Measurements from ENCODE around the gene GPR85. TPM values are rescaled to one million over a fixed set of nuclear protein-coding genes. Genes with fewer than 3 reads are reported as not detected.

GPR85 gene
- total RNA-seq, 1 experiment from 2014 or later = not detected

DNA sequence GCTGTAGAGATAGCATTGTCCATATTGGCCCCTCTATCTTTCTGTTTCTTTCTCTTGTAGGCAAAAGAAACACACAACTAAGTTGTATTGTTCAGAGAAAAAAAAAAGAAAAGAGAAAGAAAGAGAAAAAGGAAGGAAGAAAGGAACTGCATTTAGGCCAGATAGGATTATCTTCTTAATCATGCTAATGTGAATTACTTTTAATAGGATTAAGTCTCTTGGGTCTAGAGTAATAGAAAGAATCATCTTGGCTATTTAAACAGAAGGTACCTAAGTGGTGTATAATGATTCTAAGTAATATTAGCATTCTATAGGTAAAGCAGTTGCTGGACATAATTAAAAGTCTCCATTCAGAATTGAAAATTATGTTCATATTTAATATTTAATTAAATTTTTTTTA is 42.2 kb downstream of the GPR85 start:
- Histone ChIP-seq H3K9me3 (ENCODE audit: control insufficient read depth, insufficient read depth, low read depth, low read length) (no peaks in the 10 kb centered on the region), H3K36me3 (ENCODE audit: control insufficient read depth, insufficient read depth, low read length) (no peaks in the 10 kb centered on the region), H3K4me3 (ENCODE audit: low read depth in 2 of 2, low read length in 2 of 2) (no peak overlapping the region), H3K4me1 (ENCODE audit: control insufficient read depth, insufficient read depth, low read length) (no peaks in the 10 kb centered on the region), H3K27ac (ENCODE audit: low read length) (no peak overlapping the region), H3K27me3 (ENCODE audit: control insufficient read depth, insufficient read depth, low read length) (no peaks in the 10 kb centered on the region)
- TF ChIP-seq, protein P1, sequence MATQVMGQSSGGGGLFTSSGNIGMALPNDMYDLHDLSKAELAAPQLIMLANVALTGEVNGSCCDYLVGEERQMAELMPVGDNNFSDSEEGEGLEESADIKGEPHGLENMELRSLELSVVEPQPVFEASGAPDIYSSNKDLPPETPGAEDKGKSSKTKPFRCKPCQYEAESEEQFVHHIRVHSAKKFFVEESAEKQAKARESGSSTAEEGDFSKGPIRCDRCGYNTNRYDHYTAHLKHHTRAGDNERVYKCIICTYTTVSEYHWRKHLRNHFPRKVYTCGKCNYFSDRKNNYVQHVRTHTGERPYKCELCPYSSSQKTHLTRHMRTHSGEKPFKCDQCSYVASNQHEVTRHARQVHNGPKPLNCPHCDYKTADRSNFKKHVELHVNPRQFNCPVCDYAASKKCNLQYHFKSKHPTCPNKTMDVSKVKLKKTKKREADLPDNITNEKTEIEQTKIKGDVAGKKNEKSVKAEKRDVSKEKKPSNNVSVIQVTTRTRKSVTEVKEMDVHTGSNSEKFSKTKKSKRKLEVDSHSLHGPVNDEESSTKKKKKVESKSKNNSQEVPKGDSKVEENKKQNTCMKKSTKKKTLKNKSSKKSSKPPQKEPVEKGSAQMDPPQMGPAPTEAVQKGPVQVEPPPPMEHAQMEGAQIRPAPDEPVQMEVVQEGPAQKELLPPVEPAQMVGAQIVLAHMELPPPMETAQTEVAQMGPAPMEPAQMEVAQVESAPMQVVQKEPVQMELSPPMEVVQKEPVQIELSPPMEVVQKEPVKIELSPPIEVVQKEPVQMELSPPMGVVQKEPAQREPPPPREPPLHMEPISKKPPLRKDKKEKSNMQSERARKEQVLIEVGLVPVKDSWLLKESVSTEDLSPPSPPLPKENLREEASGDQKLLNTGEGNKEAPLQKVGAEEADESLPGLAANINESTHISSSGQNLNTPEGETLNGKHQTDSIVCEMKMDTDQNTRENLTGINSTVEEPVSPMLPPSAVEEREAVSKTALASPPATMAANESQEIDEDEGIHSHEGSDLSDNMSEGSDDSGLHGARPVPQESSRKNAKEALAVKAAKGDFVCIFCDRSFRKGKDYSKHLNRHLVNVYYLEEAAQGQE (IDR thresholded peaks at IDR 0.05; ENCODE audit: insufficient read depth in 1 of 2, low read depth in 2 of 2, low read length in 1 of 2) = no peak
- TF ChIP-seq, protein P2, sequence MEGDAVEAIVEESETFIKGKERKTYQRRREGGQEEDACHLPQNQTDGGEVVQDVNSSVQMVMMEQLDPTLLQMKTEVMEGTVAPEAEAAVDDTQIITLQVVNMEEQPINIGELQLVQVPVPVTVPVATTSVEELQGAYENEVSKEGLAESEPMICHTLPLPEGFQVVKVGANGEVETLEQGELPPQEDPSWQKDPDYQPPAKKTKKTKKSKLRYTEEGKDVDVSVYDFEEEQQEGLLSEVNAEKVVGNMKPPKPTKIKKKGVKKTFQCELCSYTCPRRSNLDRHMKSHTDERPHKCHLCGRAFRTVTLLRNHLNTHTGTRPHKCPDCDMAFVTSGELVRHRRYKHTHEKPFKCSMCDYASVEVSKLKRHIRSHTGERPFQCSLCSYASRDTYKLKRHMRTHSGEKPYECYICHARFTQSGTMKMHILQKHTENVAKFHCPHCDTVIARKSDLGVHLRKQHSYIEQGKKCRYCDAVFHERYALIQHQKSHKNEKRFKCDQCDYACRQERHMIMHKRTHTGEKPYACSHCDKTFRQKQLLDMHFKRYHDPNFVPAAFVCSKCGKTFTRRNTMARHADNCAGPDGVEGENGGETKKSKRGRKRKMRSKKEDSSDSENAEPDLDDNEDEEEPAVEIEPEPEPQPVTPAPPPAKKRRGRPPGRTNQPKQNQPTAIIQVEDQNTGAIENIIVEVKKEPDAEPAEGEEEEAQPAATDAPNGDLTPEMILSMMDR (IDR thresholded peaks at IDR 0.05) = no peak
- TF ChIP-seq SIN3A (IDR thresholded peaks at IDR 0.05; ENCODE audit: borderline replicate concordance, insufficient read depth, low read depth, low read length) (no peak), TCF7L2 (IDR thresholded peaks at IDR 0.05; ENCODE audit: low read depth, low read length) (no peak), POLR2AphosphoS5 (IDR thresholded peaks at IDR 0.05; ENCODE audit: low read depth, low read length) (no peak)
- intact Hi-C loops (cut with micrococcal nuclease; ENCODE audit: unreplicated experiment) (no loop called here), in situ Hi-C loops (cut with HindIII; ENCODE audit: low pct_unique_long_range_greater_than_20kb, low sequenced_read_pairs) (no loop called here)
- POLR2A ChIA-PET = no interaction called here
- no TSS peak for BruUV-seq (replicated peaks)
- ATAC-seq (no peak), DNase-seq (ENCODE audit: low read depth, low spot score) (no peak)
- CTCF ChIA-PET = no interaction called here

DNA sequence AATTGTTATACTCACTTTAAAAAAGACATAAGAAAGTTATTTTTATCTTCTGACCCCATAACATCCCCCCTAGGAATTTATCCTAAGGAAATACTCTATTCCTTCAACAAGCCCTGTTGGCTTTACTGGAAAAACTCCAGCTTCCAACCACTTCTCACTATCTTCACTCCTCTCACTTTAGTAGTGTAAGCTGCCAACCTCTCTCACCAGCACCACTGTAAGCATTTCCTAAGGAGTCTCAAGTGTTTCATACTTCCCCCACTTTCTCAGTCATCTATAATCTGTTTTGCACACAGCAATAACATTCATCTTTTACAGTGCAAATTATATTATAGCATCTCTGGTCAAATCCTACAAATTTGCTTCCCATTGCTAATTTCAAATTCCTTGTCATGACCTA is 45.8 kb downstream of the GPR85 start:
- DNase-seq (ENCODE audit: low read depth, low spot score) (no peak), ATAC-seq (no peak)
- intact Hi-C loops (cut with micrococcal nuclease; ENCODE audit: unreplicated experiment) (no loop called here), in situ Hi-C loops (cut with HindIII; ENCODE audit: low pct_unique_long_range_greater_than_20kb, low sequenced_read_pairs) (no loop called here)
- ChIA-PET POLR2A (no interaction called here), CTCF (no interaction called here)
- no peaks in the 10 kb centered on the region for H3K36me3 ChIP-seq (ENCODE audit: control insufficient read depth, insufficient read depth, low read length)
- H3K4me3 ChIP-seq (ENCODE audit: low read depth in 2 of 2, low read length in 2 of 2) = no peak overlapping the region
- no peaks in the 10 kb centered on the region for H3K27me3 ChIP-seq (ENCODE audit: control insufficient read depth, insufficient read depth, low read length)
- no peak overlapping the region for H3K27ac ChIP-seq (ENCODE audit: low read length)
- no peaks in the 10 kb centered on the region for H3K4me1 ChIP-seq (ENCODE audit: control insufficient read depth, insufficient read depth, low read length)
- H3K9me3 ChIP-seq (ENCODE audit: control insufficient read depth, insufficient read depth, low read depth, low read length) = no peaks in the 10 kb centered on the region
- BruUV-seq (replicated peaks) = no TSS peak
- TF ChIP-seq SIN3A (IDR thresholded peaks at IDR 0.05; ENCODE audit: borderline replicate concordance, insufficient read depth, low read depth, low read length) (no peak), TCF7L2 (IDR thresholded peaks at IDR 0.05; ENCODE audit: low read depth, low read length) (no peak), POLR2AphosphoS5 (IDR thresholded peaks at IDR 0.05; ENCODE audit: low read depth, low read length) (no peak)
- TF ChIP-seq, protein P1 (IDR thresholded peaks at IDR 0.05; ENCODE audit: insufficient read depth in 1 of 2, low read depth in 2 of 2, low read length in 1 of 2) = no peak
- TF ChIP-seq, protein P2 (IDR thresholded peaks at IDR 0.05) = no peak

Measured in Panc1 (cell line).